Measurements from ENCODE around the gene HSD17B2.

DNA sequence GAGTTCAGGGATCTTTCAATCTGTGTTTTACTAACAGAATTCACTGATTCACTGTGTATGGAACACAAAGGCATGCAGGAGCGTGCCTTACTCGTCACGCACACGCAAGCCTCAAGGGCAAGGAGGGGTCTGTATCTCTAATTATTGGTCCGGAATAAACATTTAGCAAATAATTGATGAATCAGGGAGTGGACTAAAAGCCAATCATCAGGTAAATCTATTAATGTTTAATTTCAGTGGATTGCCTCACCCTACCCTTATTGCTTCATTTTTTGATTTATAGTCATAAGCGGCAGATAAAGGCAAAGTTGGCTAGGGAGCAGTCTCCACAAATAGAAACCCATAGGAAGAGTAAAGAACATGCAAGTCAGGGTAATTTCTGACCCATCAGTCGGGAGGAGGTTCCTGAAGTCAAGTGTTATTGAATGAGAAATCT is 7.4 kb upstream of the HSD17B2 start:
- TF ChIP-seq, protein P1, sequence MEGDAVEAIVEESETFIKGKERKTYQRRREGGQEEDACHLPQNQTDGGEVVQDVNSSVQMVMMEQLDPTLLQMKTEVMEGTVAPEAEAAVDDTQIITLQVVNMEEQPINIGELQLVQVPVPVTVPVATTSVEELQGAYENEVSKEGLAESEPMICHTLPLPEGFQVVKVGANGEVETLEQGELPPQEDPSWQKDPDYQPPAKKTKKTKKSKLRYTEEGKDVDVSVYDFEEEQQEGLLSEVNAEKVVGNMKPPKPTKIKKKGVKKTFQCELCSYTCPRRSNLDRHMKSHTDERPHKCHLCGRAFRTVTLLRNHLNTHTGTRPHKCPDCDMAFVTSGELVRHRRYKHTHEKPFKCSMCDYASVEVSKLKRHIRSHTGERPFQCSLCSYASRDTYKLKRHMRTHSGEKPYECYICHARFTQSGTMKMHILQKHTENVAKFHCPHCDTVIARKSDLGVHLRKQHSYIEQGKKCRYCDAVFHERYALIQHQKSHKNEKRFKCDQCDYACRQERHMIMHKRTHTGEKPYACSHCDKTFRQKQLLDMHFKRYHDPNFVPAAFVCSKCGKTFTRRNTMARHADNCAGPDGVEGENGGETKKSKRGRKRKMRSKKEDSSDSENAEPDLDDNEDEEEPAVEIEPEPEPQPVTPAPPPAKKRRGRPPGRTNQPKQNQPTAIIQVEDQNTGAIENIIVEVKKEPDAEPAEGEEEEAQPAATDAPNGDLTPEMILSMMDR (conservative IDR thresholded peaks at IDR 0.05; ENCODE audit: low read depth, low read length): no peak
- no peak for TF ChIP-seq EZH2phosphoT487 (IDR thresholded peaks at IDR 0.05; ENCODE audit: borderline replicate concordance, low read length)
